NCI-H2227 (cell line): ENCODE results near the gene MRAS.

Source experiments
- DNase-seq: peaks from one replicate; lab custom pipeline; 2025; ENCODE audit not compliant: unreplicated experiment; lab: John Stamatoyannopoulos, UW

Gene MRAS

GRCh38 chr3:138338811-138339210, 9.6 kb upstream of the MRAS start:
- no peak for DNase-seq

DNA sequence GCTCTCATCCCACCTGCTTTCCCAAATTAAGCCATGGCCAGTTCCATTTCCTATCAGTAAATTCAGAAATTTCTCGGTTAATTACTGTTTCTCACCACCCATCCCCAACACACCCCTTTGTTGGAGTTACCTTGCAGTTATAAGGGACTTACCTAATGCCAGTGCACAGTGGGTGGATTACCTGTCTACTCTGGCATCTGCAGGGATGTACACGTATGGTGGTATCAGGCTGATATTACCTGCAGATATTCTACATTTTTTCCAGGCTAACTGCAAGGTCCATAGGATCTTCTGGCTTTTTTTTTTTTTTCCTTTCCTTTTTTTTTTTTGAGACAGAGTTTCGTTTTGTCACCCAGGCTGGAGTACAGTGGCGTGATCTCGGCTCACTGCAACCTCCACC, 7.9 kb upstream of the MRAS start:
- DNase-seq, result no peak

GRCh38 chr3:138344754-138345153, 3.6 kb upstream of the MRAS start:
- no peak for DNase-seq

GRCh38 chr3:138348754-138349739, 668 bp downstream of the MRAS start:
- peak; percentile 28 for DNase-seq

DNA sequence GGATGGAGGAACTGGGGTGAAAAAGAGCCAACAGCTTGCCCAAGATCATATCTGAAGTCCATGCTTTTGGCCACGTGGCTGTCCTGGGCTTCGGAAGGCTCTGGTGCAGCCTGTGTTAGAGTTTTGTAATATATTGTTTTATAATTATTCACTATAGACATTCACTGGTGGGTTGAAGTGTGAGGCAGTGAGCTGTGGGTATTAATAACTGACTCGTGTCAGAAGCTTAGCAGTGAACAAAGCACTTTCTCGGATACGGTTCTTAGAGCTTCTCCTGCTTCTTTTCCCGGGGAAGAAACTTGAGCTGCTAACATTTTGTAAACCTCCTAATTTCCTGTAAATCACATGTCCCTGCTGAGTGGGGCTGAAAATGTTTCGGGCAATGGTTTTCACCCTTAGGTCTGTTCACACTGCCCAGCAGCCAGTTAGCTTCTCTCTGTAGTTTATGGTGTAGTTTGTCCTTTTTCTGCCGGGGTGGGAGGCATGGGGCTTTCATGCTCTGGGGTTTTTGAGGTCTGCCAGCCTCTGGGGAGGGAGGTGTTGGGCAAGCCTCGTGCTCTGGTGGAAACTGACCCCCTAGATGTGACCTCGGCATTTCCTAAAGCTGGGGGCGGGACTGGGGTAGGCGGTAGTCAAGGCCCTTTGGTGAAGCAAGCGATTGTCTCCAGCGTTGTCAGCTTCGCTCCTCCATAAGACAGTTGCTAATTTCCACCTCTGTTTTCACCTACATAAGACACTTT, 1.7 kb downstream of the MRAS start:
- no peak for DNase-seq

DNA sequence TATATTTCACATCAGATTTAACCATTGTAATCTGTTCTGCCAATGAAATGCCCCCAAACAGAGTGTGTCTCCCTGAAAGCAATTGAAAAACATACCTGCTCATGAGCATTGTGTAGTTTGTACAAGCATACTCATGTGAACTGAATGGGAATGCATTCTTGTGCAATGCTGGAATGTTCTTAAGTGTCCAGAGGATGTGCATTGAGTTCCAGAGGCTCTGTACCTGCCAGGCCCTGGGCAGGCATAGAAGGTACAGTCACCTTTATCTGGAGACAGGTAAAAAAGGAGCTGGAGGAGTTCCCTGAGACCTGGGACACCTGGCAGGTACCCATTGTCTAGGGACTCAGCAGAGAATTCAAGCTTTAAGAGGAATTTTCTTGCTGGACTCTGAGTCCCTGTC, 2.8 kb downstream of the MRAS start:
- no peak for DNase-seq

GRCh38 chr3:138351916-138352550, 3.7 kb downstream of the MRAS start:
- no peak for DNase-seq

DNA sequence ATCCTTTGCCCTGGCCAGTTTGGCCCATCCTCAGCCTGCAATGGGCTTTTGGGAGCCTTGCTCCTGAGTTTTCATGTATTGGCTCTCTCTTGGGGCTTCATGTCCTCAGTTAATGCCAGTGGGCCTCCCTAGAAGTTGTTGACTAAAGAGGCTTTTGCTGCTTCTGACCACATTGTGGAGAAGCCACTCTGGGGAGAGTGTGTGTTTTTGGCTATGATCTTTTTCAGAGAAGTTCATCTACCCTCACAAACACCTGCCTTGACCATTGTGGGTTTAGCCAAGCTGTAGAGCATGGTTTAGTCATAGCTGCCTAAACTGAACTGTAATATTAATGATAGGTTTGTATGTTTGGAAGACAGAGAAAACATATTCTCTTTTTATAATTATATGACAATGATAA, 6.0 kb downstream of the MRAS start:
- no peak for DNase-seq

DNA sequence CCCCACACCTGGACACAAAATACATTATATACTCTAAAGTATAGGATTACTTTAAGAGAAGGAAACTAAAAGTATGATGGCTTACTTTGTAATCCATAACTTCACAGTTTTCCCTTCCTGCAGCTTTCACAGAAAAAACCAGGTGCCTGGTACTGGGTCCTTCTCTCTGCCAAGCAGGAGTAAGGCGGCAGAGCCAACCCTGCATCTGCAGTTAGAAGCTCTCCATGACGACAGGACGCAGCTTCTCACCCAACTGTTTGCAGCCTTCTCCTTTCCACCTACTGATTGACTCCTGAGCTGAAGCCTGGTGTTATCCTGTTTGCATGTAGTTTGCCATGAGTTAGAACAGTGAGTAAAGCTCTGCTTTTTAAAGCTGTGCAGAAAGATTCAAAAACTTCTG, 6.7 kb downstream of the MRAS start:
- no peak for DNase-seq

- DNase-seq, result no peak
These were observed 8.5 kb downstream of the MRAS start for GRCh38 chr3:138356730-138357405.

- no peak for DNase-seq
These were observed 11.0 kb downstream of the MRAS start for GRCh38 chr3:138359148-138359918.

- no peak for DNase-seq
These were observed 11.8 kb downstream of the MRAS start for GRCh38 chr3:138359919-138360868.

GRCh38 chr3:138360869-138361525, 12.6 kb downstream of the MRAS start:
- no peak for DNase-seq

DNA sequence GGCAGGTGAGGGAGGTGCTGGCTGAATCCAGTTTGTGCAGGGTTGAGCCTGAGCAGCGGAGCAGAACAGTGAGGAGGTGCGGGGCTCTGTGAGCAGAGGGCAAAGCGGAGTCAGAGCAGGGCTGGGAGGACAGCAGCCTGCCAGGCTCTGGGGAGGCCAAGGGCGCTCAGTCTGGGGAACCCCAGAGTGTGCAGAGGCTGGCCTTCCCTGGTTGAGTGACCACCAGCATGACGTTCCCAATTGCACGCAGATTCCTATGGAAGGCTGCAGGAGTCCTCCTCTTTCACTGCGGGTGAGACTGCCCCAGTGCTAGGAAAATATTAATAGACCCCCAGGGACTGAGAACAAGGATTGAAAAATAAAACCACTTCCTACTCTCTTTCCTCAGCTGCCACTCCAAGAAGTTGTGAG, 13.2 kb downstream of the MRAS start:
- no peak for DNase-seq

- peak; percentile 66 for DNase-seq
These were observed 14.2 kb downstream of the MRAS start for GRCh38 chr3:138362538-138362937.

- no peak for DNase-seq
These were observed 14.9 kb downstream of the MRAS start for GRCh38 chr3:138363322-138363721.

- no peak for DNase-seq
These were observed 16.2 kb downstream of the MRAS start for GRCh38 chr3:138364356-138365252.

DNA sequence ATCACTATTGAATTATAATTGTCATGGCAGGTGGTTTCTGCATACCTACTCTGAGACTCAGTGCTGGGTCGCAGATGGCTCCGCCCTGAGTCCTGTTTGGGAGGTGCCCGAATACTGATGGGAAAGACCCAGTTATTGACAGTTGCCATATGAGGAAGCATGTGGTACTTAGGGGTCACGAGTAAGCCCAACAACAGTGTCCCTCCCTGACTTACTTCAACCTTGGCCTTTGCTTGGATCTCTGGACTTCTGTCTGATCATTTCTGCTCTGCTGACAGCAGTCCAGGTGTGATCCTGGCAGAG, 16.8 kb downstream of the MRAS start:
- no peak for DNase-seq
